NCI-H2196 treated with DMSO at 0.1 percent for 48 hours (cell line): ENCODE results near the gene FMN1.

Source experiments
- DNase-seq: peaks from one replicate; lab custom pipeline; 2025; ENCODE audit not compliant: unreplicated experiment; lab: John Stamatoyannopoulos, UW

Gene FMN1

DNA sequence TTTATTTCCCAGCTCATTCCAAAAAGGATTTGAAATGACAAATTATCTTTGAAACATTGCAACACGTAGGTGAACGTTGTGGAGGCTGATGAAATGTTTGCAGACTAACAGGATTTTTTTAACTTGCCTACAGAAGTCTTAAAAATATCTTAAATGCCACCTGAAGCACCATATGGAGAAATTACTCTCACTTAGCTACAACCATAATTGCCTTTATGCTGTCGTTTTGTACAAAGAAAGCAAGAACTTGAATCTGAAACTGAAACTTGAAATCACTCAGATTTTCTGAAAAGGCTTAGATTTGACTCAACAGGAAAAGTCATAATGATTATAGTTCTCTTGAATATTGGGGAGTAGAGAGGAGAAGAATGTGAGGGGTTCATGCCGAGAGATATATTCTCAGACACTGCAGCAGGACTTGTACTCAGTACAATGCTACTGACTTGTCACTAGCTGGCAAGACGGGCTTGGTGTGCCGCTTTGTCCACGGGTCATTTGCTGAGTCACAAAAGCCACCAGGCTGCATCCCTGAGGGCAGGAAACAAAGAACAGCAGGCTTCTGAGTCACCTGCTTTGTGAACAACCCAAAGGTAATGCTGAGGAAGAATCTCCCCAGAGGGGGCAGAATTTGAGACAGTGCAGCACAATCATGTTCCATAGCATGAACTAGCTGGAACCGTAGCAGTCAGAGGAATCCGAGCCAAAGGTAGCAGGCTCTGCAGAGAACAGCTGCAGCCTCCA is 7.1 kb upstream of the FMN1 start:
- DNase-seq, result no peak

DNA sequence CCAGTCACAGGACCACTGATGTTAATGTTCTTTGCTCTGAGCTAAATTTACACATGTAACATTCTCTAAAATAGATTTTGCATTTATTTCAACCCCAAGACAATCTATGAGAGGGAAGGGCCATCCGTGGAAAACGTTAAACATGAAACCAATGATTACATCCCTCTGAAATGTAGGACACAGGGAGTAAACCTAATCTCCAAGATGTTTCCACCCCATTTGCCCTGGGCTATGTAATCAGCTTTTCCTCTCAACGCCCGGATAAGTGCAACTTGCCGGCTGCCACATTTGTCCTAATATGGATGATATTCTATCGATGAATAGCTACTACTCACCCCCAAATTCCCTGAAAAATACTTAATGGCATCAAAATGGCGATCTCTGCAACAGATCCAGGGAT is 6.4 kb upstream of the FMN1 start:
- no peak for DNase-seq

DNA sequence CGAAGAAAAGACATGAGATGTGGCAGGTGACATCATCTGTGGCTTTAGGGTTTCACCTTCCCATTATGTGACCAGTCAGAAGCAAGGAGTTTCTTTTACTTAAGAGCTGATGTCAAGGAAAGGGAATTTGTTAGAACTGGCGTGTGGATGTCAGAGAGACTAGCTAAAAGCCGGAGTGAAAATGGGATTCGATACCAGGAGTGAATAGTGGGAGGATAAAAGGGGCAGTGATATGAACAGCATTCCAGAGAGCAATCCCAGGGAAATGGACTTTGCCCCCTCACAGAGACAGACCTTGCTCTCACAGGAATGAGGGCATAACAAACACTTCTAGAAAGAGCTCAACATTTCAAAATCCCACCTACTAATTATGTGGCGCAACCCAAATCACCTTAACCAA is 5.9 kb upstream of the FMN1 start:
- DNase-seq, result no peak

DNA sequence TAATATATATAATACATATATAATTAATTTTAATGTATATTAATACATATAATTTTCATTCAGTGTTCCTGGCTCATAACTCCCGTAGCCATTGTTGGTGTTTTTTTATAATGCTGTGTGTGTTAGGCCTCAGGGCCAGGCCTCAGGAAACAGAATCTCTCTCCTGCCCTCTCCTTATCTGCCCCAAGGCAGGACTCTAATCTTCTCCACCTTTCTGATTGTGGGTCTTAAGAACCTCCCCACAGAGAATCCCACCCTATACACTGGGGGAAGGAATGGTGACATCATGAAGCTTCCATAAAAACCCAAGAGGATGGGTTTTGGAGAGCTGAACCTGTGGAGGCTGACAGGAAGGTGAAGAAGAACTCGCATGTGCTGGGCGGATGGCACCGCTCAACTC is 4.0 kb upstream of the FMN1 start:
- no peak for DNase-seq

DNA sequence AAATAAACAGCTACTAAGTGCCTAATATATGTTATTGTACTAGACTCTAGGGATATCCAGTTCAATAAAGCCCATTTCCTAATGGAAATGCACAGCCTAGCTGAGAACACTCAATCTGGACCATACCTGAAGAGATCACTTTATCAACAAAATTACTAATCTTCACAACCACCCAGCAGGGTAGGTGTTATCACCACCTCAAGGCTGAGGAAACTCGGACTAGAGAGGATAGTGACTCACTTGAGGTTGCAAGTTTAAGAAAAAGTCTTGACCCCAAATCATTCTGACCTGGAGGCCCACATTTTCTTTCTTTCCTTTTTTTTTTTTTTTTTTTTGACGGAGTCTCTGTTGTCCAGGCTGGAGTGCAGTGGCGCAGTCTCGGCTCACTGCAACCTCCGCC is 3.1 kb upstream of the FMN1 start:
- no peak for DNase-seq

DNA sequence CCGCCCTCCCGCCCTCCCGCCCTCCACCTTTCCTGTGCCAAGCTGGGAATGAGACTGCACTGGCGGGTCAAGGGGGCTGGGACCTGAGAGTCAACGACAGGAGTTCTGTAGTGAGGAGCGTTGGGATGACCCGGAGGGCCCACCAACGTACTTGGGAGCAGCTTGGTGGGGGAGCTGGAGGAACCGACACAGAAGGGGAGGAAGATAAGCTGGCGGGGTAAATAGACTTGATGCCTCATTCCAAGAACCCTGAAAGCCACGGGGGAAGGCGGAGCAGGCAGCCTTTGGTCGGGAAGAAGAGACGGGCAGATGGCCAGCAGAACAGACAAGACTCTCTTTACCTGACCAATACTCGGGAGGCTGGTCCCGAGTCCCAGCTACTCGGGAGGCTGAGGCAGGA is 277 bp downstream of the FMN1 start:
- no peak for DNase-seq

DNA sequence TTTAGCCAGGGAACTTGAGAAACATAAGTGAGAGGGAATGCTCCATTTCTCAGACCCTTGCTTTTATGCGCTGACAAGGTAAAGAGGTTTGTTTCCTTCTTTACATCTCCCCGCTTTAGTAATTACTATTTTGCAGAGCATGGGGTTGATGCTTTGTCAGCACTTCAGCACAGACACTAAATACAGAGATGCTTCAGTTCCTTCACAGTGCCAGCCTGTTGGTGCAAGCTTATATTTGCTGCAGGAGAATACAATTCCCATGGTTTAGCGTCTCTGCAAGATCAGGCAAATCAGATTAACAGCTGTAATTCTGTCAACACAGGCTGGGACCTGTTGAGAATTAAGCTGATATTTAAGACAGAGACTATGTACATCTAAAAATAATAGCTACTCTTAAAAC is 2.9 kb downstream of the FMN1 start:
- DNase-seq, result no peak

DNA sequence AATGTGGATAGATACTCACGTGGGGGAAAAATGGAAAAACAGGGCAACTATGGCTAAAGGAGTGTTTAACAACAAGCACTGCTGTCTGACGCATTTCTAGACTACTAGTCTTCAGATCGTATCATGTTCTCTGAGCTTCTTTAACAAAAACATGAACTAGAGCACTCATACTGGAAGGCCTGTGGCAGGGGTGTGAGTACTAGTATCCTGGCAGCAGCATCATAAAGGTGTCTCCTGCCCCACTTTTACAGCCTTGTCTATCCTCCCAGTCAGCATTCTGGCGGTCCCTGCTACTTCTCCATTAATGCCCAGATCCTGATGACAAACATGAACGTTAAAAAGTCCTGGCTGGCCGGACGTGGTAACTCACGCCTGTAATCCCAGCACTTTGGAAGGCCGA is 4.0 kb downstream of the FMN1 start:
- no peak for DNase-seq

DNA sequence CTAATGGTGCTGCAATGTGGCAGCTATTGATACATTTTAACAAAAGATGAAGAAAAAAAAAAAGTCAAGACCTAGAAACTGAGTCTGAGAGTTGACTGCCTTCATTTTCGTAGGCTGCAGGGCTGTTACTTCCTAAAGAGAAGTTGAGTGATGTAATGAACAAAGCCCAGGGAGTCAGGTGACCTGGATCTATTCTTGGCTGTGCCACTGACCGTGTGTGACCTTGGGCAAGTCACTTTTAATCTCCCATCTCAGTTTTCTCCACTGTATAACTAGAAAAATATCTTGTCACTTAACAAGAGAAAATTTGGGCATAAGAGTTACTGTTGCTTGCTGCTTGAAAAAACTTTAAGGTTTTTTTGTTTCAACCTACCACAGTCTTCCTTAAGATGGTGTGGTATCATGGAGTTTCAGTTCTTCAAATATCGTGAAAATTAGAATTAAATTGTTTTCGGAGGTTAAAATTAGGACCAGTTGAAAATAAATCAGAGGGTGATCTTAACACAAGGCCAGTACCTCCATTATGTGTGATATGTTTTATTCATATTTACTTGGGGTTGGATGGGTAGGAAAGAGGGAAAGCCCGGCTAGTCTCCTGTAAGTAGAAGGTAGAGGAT is 5.8 kb downstream of the FMN1 start:
- no peak for DNase-seq

DNA sequence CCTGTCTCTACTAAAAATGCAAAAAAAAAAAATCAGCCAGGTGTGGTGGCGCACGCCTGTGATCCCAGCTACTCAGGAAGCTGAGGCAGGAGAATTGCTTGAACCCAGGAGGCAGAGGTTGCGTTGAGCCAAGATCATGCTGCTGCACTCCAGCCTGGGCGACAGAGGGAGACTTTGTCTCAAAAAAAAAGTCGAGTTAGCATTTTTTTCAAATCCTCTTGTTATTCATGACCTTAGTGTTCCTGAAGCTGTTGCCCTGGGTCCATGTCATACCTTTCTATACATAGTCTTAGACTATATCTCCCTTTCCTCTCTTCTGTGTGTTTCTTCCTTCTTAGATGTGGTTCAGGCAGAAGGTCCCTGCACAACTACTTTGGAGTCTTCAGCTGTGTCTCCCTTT is 6.4 kb downstream of the FMN1 start:
- DNase-seq, result no peak

DNA sequence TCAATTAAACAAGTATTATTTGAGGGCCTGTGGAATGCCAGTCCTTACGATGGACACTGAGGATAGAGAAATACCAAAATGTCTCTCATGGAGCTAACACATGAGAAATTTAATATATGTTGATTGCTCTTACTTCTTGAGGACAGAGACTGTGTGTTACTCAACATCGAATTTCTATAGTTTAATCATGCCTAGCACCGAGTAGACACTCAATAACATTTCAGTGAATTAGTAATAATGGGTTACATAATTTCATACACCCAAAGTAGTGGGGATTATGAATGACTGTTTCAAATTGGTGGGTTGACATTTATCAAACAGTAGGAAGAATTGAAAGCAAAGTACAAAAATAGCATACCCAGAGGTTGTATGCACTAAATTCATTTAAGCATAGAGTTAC is 11.2 kb downstream of the FMN1 start:
- DNase-seq, result no peak

DNA sequence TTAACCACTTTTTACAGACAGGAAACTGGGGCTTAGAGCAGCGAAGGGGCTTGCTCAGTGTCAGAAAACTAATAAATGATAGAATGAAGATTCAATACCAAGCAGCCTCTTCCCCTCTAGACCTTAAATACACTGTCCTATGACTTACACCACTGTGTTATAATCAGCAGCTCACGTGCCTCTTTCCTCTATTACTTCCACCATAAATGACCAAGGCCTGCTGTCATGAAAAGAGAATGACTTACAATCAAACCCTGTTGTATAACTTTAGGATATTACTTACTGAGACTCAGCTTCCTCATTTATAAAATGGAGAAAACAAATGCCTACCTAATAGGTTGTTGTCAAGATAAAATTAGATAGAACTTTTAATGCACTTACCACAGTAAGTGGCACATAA is 11.6 kb downstream of the FMN1 start:
- no peak for DNase-seq

DNA sequence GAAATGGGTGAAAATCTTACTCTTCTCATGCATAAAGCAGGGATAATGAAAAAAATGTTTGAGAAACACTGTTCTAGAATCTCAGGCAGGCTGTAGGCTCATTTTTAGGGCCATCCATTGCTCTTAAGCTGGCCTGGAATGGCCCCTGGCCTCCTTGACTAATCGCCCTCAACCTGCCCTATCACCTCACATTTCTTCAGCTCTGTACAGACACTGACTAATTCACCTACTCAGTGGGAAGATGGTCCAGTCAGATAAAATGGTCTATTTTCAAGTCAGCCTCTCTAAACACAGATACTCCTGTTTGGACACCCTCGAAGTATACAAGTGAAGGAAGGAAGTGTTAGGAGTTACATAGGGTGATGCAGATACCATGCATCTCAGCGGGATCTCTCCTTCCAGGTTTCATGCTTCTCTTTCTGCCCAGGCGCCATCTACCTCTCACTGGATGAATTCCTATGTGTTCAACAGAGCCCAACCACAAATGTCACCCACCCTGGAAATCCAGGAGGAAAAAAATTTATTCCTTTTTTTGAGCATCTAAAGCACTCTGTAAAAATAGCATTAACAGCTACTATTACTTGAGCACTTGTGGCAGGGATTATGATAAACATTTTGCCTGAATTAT is 12.1 kb downstream of the FMN1 start:
- no peak for DNase-seq

DNA sequence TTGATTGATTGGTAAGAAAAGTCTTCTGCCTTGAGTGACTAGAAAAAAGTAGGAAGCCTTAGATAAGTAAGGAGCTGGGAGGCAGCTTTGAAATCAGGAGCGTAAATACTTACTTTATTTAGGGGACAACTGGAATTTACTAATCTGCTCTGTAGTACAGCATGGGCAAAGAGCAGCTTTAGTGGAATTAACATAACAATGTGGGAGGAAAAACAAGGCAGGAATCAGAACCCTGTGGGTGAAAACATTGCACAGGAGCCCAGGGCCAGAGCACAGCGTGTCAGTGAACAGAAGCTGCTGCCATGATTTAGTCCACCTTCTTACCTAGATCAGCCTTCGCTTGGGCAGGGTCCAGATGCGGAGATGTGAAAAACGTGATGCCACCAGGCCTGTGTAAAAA is 14.6 kb downstream of the FMN1 start:
- DNase-seq, result no peak

DNA sequence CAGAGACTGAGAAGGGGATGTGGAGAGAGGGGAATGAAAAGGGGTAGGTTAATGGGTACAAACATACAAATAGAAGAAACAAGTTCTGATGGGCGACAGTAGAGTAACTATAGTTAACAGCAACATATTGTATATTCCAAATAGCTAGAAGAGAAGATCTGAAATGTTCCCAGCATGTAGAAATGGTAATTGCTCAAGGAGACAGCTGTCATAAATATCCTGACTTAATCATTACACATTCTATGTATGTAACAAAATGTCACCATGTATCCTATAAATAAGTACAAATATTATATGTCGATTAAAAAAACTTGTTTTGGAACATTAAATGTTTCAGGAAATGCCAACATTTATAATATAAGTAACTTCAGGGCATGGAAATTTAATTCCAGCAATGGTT is 23.3 kb downstream of the FMN1 start:
- DNase-seq, result no peak

DNA sequence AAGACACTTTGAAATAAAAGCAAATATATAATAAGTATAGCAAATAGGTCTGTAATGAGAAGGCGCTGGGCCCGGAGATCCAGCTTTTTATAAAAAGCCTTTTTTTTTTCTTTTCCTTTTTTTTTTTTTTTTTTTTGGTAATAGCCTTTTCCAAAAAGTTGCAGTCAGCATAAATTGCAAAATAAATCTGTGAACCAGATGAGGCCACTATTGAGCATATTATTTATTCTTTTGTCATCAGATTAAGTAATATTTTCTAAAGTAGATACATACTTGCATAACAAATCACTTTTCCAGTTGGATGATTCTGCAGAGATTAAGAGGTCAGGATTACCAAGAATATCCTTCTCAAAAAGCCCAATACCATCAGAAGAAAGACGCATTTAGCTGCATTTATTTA is 24.9 kb downstream of the FMN1 start:
- DNase-seq, result no peak

DNA sequence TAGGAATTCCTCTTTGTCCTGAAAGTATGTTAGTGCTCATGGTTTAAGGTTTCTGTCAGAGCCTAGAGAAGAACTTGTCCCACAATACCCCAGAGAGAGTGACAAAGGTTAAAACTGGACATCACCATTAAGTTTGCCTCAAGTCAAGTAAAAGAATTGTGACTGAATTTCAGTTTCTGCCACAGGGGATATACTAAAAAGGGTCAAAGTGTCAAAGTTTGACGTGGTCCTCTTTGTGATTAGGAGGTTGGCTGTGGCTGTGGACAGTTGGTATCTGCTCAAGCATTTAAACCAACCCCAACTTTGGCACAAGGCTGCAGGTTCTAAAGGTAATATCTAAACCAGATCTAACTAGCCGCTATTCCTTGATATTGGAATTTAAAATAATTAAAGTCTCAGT is 26.1 kb downstream of the FMN1 start:
- no peak for DNase-seq

DNA sequence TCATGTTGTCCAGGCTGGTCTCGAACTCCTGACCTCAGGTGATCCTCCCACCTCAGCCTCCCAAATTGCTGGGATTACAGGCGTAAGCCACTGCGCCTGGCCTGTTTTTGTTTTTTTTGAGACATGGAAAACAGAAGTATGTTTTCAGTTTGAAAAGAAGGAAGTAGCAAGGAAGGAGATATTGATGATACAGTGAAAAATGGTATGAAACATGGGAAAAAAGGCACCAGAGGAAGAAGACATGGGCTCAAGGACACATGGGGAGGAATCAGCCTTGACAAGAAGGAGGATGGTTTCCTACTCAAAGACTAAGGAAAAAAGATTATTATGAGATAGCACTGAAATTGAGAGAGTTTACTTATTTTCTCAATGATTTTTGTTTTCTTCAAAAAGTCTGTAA is 30.7 kb downstream of the FMN1 start:
- no peak for DNase-seq

DNA sequence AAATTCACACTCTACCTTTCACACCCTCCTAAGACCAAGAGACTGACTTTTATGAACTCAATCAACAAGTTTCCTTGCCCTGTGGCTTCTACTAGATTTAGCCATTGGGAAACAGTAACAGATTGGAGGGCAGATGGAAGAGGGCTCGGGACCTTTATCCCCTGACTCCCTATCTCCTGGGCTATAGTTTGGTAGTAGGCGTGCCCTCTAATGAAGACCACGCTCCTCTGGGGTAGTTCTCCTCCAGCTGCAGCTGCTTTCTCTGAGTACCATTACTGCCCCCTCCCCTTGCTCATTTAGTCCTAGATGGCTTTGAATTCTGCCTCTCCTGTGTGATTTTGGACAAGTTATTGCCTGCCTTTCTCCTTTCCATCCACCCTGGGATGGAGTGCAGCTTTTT is 33.3 kb downstream of the FMN1 start:
- DNase-seq, result no peak

DNA sequence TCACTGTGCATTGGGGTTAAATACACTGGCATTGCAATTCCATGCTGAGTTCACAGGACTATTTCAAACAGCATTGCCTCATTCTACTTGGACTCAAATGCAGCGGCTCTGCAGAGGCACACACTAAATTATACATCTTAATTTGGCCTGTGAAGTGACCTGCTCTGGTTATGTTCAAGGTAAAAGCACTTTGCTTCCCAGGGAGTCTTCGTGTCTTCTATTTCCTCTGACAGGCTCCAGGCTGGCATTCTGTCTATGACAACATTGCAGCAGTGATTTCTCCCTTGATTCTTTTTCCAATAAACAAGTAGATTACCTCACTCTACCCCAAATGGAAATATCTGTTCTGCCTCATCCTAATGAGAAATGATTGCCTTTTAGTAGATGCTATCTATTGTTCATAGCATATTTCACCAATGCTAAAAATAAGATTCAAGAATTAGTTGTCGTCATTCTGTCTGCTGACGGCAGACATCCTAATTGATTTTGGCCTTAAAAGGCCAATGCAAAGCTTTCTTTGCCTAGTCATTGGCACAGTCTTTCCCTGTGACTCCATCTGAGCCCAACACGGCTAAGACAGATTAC is 33.8 kb downstream of the FMN1 start:
- no peak for DNase-seq

DNA sequence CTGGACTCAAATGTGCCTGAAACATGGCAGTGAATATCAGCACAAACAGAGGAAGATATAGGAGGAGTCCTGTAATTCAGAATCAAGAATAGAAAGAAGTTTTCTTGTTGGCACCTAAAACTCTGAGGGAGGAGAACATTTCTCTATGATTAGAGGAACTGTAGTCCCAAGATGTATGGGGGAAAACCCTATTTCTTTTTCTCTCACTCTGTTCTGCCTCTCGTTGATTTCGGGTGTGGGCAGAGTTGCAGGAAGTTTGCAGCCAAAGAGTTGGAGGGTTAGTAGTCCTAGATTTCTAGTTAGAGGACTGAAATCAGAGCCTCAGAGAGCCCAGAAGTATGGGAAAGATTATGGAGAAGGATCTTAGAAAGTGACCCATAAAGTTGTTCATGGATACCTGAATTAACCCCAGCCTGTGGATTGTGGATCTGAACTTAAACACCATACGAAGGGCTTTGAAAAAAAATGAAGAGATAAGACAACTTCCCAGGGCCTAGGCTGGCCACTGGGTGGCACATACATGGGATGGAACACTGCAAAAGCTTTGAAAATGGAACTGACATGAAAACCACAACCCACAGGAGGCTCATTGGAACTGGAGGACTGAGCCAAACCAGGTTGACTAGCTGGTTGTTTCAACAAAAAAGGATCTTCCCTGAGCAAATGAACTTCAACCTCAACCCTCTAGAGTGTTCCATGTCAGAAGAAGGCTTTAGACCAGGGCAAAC is 34.6 kb downstream of the FMN1 start:
- DNase-seq, result no peak

DNA sequence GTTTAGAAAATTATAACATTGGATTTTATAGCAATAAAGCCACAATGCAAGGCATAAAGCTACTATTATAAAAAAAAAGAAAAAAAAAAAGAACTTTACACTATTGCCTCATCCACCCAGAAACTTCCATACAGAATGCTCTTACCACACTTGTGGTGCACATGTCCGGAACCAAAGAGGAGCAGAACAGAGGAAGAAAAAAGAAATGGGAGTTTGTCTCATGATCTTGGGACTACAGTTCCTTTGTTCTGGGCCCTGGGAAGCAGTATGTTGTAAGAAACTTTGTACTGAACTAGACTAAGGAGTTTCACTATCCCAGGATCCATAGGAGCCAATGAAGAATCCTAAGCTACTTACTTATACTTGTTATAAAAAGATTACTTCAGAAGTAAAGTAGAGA is 36.1 kb downstream of the FMN1 start:
- DNase-seq, result no peak
